GM18519 (cell line): ENCODE data around the gene DNAJA3.

Source experiments
- ATAC-seq: cut with Tn5 transposase; IDR thresholded peaks from one replicate; pipeline ENCODE4 v1.9.1; 2021; ENCODE audit warnings: mild to moderate bottlenecking, moderate library complexity; ENCODE audit not compliant: unreplicated experiment, low FRiP score

The DNAJA3 gene

GRCh38 chr16:4467916-4468315 is 42.2 kb downstream of the DNAJA3 start:
- ATAC-seq = no peak

GRCh38 chr16:4468972-4469371 is 43.3 kb downstream of the DNAJA3 start:
- no peak for ATAC-seq

DNA sequence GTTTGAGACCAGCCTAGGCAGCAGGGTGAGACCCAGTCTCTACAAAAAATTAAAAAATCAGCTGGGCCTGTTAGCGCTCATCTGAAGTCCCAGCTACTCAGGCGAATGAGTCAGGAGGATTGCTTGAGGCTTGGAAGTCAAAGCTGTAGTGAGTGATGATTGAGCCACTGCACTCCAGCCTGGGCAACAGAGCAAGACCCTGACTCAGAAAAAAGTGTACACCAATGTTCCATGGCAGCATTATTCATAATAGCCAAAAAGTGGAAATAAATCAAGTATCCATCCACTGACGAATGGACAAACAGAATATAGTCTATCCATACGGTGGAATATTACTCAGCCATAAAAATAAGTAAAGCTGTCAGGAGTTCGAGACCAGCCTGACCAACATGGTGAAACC is 46.2 kb downstream of the DNAJA3 start:
- no peak for ATAC-seq

- ATAC-seq = no peak
Observed at GRCh38 chr16:4472880-4473279, 47.2 kb downstream of the DNAJA3 start.

DNA sequence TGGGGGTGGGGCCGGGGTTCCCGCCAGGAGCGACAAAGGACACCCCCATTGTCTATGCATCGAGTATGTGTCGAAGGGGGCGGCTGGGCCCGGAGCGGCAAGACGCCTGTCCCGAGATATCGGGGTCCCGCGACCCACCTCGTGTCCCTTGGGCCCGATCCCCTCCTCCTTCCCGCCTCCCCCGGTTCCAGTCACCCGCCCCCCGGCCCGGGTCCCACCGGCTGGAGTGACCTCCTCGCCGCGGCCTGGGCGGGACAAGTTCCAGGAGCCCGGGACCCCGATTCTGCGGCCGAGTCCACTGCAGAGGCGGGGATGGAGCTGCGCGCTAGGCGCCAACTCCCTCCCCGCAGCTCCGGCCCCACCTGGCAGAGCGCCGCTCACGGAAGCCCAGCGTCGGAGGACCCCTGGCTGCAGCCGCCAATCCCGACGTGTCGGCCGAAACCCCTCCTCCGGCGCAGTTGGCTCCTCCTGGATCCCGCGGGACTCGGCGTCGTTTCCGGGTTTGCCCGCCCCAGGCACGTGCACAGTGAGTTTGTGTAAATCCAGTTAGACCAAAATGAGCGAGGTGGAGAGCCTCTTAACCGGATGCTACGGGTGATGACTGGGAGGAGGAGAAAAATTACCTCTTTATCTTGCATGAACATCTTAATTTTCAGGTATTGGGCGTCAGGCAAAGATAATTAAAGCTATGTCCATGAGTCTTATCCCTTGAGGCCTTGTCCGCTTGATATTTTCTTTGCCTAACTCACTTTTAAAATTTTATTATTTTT is 48.7 kb downstream of the DNAJA3 start, which contains the start of gene NMRAL1:
NMRAL1 (minus strand) TSS at position 434 of the 770 bp plus-strand sequence. CDS start 493 bp downstream, outside the sequence.
- no peak for ATAC-seq

- ATAC-seq = peak; percentile 72
Observed at GRCh38 chr16:4475880-4476788, 50.5 kb downstream of the DNAJA3 start, which contains the start of gene HMOX2. HMOX2 (plus strand) TSS chr16:4476398; CDS start chr16:4505525, 29,127 bp downstream.

DNA sequence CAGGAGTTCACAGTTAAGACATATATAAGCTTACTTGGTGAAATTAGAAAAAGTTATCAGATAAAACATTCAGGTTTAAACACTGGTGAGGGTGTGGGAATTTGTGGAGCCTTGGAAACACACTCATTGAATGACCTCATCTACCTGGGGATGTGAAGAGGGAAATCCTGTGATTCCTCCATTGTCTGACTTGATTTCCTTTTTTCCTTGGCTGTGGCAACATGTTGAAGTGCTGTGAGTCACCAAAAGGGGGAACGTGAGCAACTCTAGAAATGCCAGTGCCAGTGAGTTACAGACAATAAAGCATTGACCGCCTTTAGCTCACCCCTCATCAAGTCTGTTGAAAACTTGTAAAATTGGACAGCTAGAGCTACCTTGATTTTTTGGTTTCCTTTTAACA is 52.3 kb downstream of the DNAJA3 start:
- no peak for ATAC-seq

GRCh38 chr16:4481526-4481925 is 55.9 kb downstream of the DNAJA3 start:
- no peak for ATAC-seq

- no peak for ATAC-seq
Observed at GRCh38 chr16:4481963-4482362, 56.3 kb downstream of the DNAJA3 start.

DNA sequence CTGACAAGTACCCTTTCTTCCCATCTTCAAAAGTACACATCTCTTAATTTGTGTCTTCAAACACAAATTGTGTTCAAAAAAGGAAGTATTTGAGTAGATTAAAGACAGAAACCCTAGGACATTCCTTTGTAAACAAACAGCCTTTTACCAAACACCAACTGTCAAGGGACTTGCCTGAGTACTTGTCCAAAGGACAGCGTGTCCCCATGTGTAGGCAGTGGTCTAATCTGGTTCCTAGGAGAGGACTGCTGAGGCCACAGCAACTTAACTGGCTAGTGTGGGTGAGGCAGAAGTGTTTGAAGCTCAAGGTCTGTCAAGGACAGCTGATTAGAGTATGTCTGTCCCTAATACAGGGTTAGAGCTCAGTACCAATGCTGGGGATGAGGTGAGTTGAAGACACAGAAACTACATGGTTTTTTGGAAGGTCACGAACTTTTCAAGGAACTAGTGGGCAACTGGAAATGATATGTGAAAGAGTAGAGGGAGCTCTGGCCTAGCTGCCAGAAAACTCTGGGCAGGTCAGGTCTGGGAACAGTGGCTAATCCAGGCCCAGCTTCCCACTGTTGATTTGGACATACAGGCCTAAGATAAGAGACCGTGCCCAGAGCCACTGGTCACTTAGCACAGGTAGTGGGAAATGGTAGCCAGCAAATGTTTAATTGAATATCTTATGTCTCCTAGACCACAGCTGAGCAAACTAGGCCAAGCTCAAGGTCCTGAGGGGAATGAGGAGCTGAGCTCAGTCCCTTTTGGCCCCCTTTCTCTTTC is 60.6 kb downstream of the DNAJA3 start:
- ATAC-seq = no peak

- ATAC-seq = no peak
Observed at GRCh38 chr16:4487955-4488498, 62.4 kb downstream of the DNAJA3 start.

DNA sequence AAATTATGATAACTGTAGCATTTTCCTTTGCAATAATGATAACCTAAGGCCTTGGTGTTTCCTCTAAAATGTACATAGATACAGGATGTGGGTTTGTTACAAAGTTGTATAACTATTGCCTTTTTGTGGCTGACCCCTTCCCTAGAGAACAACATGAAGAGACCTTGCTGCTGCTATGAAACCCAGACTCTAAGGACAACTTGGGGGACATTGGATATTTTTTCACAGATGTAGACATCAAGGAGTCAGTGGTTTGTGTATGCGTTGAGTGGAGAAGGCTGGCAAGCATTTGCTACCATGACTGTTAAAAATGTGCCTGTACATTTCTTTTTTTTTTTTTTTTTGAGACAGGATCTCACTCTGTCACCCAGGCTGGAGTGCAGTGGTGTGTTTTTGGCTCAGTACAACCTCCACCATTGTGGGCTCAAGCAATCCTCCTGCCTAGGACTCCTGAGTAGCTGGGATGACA is 62.9 kb downstream of the DNAJA3 start:
- no peak for ATAC-seq

- no peak for ATAC-seq
Observed at GRCh38 chr16:4489030-4489429, 63.4 kb downstream of the DNAJA3 start.

- no peak for ATAC-seq
Observed at GRCh38 chr16:4491898-4492297, 66.2 kb downstream of the DNAJA3 start.

- no peak for ATAC-seq
Observed at GRCh38 chr16:4494746-4495490, 69.2 kb downstream of the DNAJA3 start.

DNA sequence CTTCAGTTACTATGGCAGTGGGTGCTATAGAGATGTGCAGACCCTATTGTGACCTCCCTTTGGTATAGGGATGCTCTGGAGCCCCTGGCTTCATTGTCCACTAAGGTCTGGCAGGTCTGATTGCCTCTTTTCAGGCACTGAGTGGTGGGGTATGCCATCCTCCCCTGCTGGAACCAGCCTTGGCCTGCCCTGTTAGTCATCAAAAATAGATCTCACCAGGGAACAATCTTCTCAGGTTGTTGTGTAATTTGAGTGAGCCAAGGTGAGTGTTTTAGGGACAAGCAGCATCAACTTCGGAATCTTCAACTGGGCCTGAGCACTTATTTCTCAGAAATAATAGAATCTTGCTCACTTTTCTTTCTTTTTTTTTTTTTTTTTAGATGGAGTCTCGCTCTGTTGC is 70.1 kb downstream of the DNAJA3 start:
- ATAC-seq = no peak

DNA sequence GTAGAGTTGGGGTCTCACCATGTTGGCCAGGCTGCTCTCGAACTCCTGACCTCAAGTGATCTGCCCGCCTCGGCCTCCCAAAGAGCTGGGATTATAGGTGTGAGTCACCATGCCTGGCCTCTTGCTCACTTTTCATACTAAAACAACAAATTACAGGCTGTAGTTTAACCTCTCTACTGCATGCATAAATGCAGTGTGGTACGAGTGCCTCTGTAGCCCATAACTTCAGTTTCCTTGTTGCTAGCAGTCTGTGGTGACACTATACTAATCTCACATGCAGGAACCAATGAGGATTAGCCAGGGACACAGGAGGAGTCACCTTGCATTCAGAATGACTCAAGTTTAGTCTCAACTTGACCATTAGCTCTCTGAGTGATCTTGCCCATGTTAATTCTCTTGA is 70.6 kb downstream of the DNAJA3 start:
- no peak for ATAC-seq

GRCh38 chr16:4498546-4499195 is 73.0 kb downstream of the DNAJA3 start:
- no peak for ATAC-seq

GRCh38 chr16:4499196-4499555 is 73.5 kb downstream of the DNAJA3 start:
- no peak for ATAC-seq
